ENCODE data around the gene APOC3.
A peak's percentile ranks its signal among the peaks of the same experiment; 100 is the strongest.

The APOC3 gene

DNA sequence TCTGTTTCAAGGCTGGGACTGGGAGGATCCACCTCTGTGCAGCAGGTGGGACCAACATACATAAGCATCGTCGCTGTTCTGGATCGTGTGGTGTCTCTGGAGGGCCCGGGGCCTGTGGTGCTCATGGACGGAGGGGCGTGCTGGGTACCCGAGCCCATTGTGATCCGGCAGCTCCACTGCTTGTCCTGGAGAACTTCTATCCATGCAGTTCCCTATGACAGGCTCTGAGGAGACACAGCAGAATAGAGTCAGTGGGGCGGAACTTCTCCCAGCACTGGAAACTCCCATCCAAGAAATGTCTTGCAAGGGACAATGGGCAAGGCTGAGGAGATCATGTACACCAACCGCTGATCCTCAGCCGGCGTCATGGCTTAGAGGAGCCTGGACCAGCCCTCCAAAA lies 19.4 kb downstream of the APOC3 start:
- no peak for DNase-seq (ENCODE audit: low read depth in 3 of 3)

GRCh38 chr11:116849486-116849885 lies 19.8 kb downstream of the APOC3 start:
- DNase-seq (ENCODE audit: low read depth in 3 of 3) = no peak

DNA sequence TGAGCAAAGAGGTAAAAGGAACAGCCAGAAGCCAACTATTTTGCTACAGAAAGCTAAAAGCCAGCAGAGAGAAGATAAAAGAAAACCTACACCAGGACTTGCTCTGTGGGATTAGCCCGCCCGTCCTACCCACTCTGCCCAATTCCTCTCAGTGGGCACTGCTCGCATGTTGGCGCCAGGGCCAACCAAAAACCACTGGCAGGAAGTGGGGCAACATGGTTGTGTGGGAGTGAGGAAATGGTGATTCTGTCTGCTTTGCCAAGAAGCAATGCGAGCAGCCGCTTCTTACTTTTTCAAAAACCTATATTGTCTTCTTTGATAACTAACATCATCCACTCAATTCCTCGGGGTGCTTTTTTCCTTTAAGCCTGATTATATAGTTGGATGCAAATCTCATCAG lies 21.9 kb downstream of the APOC3 start:
- peak in 1 of 3 experiments; percentile 31 for DNase-seq (ENCODE audit: low read depth in 3 of 3)

- no peak for DNase-seq (ENCODE audit: low read depth in 3 of 3)
Observed at GRCh38 chr11:116852261-116853031, 22.7 kb downstream of the APOC3 start.

GRCh38 chr11:116853461-116854073 lies 23.9 kb downstream of the APOC3 start:
- DNase-seq (ENCODE audit: low read depth in 3 of 3) = peak; percentile 31 to 51 (median 32)

- DNase-seq (ENCODE audit: low read depth in 3 of 3) = no peak
Observed at GRCh38 chr11:116855413-116855812, 25.7 kb downstream of the APOC3 start.

- no peak for DNase-seq (ENCODE audit: low read depth in 3 of 3)
Observed at GRCh38 chr11:116856423-116856822, 26.7 kb downstream of the APOC3 start.

DNA sequence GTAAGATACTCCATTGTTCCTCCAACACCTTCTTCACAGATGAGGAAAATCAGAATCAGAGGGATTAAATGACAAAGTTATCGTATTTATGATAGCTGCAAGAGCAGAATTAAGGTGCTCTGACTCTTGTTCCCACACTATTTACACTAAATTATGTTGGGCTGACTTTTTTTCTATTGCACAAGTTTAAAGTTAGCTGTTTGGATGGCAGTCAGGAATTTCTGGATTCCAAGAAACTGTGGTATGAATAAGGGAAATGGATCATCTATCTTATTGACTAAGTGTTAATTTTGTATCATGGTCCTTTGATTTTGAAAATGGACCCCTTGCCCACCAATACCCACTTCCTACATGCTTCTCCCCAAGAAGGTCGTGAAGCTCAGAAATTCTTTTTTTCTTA lies 27.6 kb downstream of the APOC3 start:
- DNase-seq (ENCODE audit: low read depth in 3 of 3) = no peak

DNA sequence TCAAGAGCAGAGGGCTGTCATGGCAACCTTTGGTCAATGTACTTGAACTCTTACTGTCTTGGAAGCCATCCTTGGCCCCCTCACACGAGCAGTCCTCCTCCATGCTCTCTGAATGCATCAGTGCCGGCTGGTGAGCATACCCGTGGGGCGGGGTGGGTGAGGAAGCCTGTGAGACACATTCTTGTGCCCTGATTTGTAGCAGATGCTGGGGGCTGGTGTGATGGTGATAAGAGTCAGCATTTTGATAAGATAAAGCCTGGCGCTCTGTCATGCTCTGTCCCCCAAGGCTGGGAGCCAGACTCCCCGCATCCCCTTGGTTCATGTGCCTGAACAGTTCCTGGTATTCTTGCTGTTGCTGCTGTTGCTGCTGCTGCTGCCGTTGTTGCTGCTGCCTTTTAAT lies 28.2 kb downstream of the APOC3 start:
- no peak for DNase-seq (ENCODE audit: low read depth in 3 of 3)

DNA sequence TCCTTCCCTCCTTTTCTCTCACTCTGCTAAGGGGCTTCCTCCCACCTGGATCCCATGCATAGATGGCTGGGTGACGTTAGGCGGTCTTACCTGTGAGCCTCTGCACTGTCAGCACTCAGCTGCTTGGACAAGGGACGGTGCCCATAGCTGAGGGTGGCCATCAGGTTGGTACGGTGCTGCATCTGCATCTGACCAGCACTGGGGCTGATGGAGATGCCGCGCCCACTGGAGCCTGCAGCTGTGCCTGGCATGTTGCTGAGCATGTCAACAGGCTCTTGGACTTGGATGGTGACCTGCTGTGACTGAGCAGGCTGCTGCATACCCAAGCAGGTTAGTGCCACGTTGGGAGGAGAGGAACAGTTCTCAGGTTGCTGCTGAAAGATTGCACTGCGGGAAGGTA lies 29.5 kb downstream of the APOC3 start:
- DNase-seq (ENCODE audit: low read depth in 3 of 3) = no peak

GRCh38 chr11:116860303-116860702 lies 30.6 kb downstream of the APOC3 start:
- DNase-seq (ENCODE audit: low read depth in 3 of 3) = no peak

DNA sequence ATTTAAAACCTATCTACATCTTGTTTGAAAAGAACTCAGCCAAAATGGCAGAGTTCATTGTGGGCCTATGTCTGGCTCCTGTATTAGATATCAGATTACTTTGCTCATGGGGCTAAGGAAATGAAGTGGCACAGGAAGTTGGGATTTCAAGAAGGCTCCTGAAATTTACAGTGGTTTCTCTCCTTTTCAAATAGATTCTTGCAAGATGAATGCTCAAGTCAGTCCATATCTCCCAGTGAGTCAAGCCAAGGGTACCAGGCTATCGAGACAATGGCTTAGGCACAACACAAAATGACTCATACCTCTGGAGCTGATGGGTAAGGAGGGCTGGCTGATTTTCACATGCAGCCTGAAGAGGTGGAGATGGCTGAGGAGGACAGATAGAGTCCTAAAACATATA lies 31.8 kb downstream of the APOC3 start:
- no peak for DNase-seq (ENCODE audit: low read depth in 3 of 3)

GRCh38 chr11:116862185-116862584 lies 32.5 kb downstream of the APOC3 start:
- no peak for DNase-seq (ENCODE audit: low read depth in 3 of 3)

DNA sequence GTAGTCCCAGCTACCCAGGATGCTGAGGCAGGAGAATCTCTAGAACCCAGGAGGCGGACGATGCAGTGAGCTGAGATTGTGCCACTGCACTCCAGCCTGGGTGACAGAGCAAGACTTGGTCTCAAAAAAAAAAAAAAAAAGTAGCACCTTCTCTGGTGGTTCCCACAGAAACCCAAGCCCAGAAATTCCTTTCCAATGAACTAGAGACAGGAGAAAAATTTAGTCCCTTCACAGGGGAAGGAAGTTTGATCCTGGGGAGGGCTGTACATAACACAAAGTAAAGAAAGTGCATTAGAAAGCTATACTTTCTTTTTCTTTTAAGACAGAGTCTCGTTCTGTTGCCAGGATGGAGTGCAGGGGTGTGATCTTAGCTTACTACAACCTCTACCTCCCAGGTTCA lies 33.2 kb downstream of the APOC3 start:
- DNase-seq (ENCODE audit: low read depth in 3 of 3) = no peak

GRCh38 chr11:116864531-116864930 lies 34.8 kb downstream of the APOC3 start:
- DNase-seq (ENCODE audit: low read depth in 3 of 3) = no peak

DNA sequence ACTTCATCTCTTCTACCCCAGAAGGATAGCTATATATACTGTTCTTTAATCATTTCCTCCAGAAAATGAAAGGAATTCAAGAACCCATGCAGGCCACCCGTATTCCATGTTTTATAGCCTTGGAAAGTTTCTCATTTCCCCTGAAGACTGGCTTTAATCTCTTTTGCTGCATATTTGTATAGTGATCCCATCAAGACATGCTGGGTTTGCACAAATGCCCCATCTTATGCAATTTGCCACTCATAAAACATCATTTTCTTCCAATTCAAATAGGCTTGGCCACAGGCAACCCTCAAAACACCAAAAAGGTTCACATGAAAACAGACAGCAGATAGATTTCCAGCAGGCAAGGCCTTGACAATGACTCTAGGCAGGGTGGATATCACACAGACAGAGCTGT lies 36.0 kb downstream of the APOC3 start:
- DNase-seq (ENCODE audit: low read depth in 3 of 3) = no peak

DNA sequence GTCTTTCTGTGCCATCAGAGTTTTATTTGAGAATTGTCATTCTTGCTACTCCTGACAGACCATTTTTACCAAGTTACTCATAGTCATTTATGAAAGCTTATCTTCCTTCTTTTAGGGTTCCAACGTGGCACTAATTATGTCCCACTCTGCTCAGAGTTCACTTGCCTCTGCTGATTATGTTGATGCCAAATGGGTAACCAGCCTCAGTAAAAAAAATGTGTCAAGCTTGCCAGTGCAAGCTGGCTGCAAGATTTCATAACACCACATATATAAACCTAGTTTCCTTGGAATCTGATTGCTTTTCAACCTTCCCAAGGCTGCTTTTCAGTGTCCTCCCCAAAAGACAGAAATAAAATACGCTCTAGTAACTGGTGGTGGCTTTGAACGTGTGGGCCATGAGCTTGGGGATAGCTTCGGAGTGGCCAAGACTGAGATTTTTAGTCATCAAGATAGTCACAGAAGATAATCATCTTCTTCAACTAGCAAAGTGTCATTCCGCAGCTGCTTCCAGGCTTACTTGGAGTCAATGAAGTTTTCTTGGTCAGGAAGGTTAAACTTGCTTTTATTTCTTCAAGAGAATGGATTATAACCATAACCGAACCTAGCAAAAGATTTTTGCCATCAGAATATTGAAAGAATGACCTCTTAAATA lies 37.2 kb downstream of the APOC3 start:
- no peak for DNase-seq (ENCODE audit: low read depth in 3 of 3)

DNA sequence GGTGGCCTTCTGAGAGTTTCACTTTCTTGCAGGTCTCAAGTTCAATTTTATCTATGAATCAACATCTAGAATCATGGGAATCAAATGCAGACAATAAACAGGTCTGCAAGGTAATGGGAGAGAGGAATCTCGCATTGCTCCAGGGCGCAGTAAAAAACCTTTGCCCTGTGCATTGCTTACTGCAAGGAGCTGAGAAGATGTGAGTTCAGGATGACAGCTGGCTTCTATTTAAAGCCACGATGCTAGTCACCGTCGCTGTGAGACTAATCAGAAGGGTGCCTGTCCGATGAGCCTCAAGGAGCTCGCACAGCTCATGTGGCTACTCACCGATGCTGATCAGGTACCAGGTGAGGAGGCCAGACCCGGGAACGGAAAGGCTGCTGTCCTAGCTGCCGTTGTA lies 37.9 kb downstream of the APOC3 start:
- no peak for DNase-seq (ENCODE audit: low read depth in 3 of 3)

GRCh38 chr11:116868066-116868465 lies 38.4 kb downstream of the APOC3 start:
- no peak for DNase-seq (ENCODE audit: low read depth in 3 of 3)

- no peak for DNase-seq (ENCODE audit: low read depth in 3 of 3)
Observed at GRCh38 chr11:116869610-116870009, 39.9 kb downstream of the APOC3 start.

DNA sequence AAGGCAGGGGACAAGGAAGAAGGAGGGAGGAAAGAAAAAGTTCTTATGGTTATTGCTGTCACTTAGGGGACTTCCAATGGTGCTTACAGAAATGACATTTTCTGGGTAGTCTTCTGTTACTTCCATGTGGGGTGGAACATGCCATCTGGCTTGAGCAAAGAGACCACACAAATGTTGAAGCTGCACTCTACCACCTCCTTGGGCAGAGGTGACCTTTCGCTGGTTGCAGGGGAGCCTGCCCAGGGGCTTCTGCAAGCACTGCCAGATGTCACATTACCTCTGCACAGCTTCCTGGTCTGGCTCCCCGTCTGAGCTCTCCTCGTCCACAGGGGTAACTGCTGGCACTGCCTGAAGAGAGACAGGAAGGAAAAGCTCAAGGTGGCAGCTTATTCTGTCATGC lies 40.3 kb downstream of the APOC3 start:
- no peak for DNase-seq (ENCODE audit: low read depth in 3 of 3)

GRCh38 chr11:116871248-116871647 lies 41.5 kb downstream of the APOC3 start:
- no peak for DNase-seq (ENCODE audit: low read depth in 3 of 3)

DNA sequence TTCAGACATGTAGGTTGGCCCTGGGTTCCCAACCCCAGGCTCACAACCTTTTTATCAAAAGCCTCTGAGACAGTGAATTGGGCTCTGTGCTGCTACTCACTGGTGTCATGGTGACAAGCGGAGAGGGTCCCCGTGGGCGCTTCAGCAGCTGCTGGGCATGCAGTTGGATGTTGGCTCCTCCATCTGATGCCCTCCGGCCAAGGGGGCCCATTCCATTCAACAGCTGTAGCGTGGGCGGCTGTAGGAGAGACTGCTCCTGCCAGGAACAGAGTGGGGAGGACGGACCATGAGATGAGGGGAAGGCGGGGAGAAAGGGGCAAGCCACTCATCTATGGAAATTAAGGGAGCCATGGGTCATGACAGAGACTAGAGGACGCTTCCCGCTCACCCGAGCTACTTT lies 43.7 kb downstream of the APOC3 start:
- no peak for DNase-seq (ENCODE audit: low read depth in 3 of 3)

Data from stimulated activated CD4-positive, alpha-beta T cell treated with anti-CD3 and anti-CD28 coated beads, TNF-alpha, amount 100 ng/mL, for 24 hours (primary cell).